Dedifferentiated amniotic fluid mesenchymal stem cell (primary cell): ENCODE data around the gene CARF.
"Not testable (repeated sequence)": the region's sequence is repeated elsewhere in the genome, so short reads cannot be mapped to it uniquely, and the experiment has no call there.

Experiments used
- DNase-seq: peaks from one replicate; pipeline ENCODE4 v3.0.0-alpha.2; 2016; ENCODE audit errors: extremely low spot score

The CARF gene

GRCh38 chr2:202911512-202912341, at the start of gene CARF, which contains the start of gene WDR12:
TSS of gene CARF (plus strand) at chr2:202912275. CDS start at chr2:202941903, 29,628 bp downstream.
TSS of gene WDR12 (minus strand) at chr2:202911673. CDS start at chr2:202911476, 197 bp downstream.
- peak; percentile 93 for DNase-seq

GRCh38 chr2:202870431-202871299, 41.4 kb upstream of the CARF start:
- DNase-seq = no peak

GRCh38 chr2:202871300-202872141, 40.6 kb upstream of the CARF start, which contains the start of gene ICA1L:
TSS of gene ICA1L (minus strand) at chr2:202871766. CDS start at chr2:202829009, 42,757 bp downstream.
- DNase-seq = peak; percentile 43

- DNase-seq = no peak
Observed at GRCh38 chr2:202877699-202878098, 34.4 kb upstream of the CARF start.

GRCh38 chr2:202881570-202881969, 30.5 kb upstream of the CARF start:
- DNase-seq = no peak

- DNase-seq = no peak
Observed at GRCh38 chr2:202883987-202884675, 27.9 kb upstream of the CARF start.

GRCh38 chr2:202885190-202885589, 26.9 kb upstream of the CARF start:
- no peak for DNase-seq

GRCh38 chr2:202905507-202905906, 6.6 kb upstream of the CARF start:
- DNase-seq = not testable (repeated sequence)

- no peak for DNase-seq
Observed at GRCh38 chr2:202908186-202908585, 3.9 kb upstream of the CARF start.

GRCh38 chr2:202909394-202910192, 2.5 kb upstream of the CARF start:
- no peak for DNase-seq

- DNase-seq = not testable (repeated sequence)
Observed at GRCh38 chr2:202910250-202910649, 1.8 kb upstream of the CARF start.

GRCh38 chr2:202910698-202911097, 1.4 kb upstream of the CARF start:
- no peak for DNase-seq

- peak; percentile 18 for DNase-seq
Observed at GRCh38 chr2:202911203-202911511, 918 bp upstream of the CARF start.

- DNase-seq = not testable (repeated sequence)
Observed at GRCh38 chr2:202912342-202913201, 497 bp downstream of the CARF start.

- DNase-seq = no peak
Observed at GRCh38 chr2:202918860-202919259, 6.8 kb downstream of the CARF start.

GRCh38 chr2:202932425-202933138, 20.5 kb downstream of the CARF start:
- peak; percentile 25 for DNase-seq

GRCh38 chr2:202933139-202933510, 21.1 kb downstream of the CARF start:
- no peak for DNase-seq

GRCh38 chr2:202933958-202934357, 21.9 kb downstream of the CARF start:
- no peak for DNase-seq

GRCh38 chr2:202934456-202934855, 22.4 kb downstream of the CARF start:
- DNase-seq = no peak
